ENCODE results near the gene GTPBP4.

DNA sequence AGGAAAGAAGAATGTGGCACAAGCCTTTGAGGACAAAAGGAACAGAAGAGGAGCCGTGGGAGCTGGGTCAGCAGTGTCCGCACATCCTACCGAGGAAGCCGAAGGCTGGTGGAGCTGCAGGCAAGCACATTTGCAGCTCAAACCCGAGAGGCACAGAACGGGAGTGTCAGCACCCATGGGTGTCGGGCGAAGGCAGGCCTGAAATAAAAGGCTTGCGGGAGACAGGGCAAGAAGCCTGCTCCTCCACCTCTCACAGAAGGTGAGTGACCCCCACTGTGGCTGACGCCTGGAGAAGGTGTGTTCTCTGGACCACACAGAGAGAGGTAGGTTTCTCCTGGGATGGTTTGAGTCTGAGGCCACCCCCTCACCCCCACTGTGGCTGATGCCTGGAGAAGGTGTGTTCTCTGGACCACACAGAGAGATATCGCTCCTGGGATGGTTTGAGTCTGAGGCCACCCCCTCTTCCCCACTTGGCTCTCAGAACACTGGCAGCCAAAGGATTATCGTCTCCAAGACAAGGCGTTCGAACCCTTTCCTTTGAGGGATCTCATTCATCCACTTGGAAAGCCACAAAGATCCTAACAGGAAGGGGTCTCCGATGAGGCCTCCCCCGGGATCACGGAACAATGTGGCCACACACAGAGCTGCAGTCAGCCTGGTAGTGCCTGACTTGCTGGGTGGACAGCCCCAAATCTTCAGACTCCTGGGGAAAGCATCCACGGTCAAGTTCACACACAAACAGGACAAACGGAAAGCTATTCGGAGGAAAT lies 21.6 kb upstream of the GTPBP4 start:
- TF ChIP-seq, protein P1, sequence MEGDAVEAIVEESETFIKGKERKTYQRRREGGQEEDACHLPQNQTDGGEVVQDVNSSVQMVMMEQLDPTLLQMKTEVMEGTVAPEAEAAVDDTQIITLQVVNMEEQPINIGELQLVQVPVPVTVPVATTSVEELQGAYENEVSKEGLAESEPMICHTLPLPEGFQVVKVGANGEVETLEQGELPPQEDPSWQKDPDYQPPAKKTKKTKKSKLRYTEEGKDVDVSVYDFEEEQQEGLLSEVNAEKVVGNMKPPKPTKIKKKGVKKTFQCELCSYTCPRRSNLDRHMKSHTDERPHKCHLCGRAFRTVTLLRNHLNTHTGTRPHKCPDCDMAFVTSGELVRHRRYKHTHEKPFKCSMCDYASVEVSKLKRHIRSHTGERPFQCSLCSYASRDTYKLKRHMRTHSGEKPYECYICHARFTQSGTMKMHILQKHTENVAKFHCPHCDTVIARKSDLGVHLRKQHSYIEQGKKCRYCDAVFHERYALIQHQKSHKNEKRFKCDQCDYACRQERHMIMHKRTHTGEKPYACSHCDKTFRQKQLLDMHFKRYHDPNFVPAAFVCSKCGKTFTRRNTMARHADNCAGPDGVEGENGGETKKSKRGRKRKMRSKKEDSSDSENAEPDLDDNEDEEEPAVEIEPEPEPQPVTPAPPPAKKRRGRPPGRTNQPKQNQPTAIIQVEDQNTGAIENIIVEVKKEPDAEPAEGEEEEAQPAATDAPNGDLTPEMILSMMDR (IDR thresholded peaks at IDR 0.05; ENCODE audit: low read depth, low read length) = no peak
- TF ChIP-seq EZH2phosphoT487 (IDR thresholded peaks at IDR 0.05; ENCODE audit: low read depth) = no peak

Data from OCI-LY3 (cell line).